Fibroblast of pulmonary artery (primary cell): ENCODE measurements around the gene PROP1.
"Not testable (repeated sequence)": the region's sequence is repeated elsewhere in the genome, so short reads cannot be mapped to it uniquely, and the experiment has no call there.

Experiments
- DNase-seq: peaks from one replicate; pipeline ENCODE4 v3.0.0-alpha.2; 2010; ENCODE audit warnings: low read depth
- H3K4me3 ChIP-seq: replicated peaks from 2 replicates; pipeline ENCODE4 v1.5.1; 2011; ENCODE audit warnings: low read depth, mild to moderate bottlenecking, control low read depth, low read length, moderate library complexity

PROP1 gene

DNA sequence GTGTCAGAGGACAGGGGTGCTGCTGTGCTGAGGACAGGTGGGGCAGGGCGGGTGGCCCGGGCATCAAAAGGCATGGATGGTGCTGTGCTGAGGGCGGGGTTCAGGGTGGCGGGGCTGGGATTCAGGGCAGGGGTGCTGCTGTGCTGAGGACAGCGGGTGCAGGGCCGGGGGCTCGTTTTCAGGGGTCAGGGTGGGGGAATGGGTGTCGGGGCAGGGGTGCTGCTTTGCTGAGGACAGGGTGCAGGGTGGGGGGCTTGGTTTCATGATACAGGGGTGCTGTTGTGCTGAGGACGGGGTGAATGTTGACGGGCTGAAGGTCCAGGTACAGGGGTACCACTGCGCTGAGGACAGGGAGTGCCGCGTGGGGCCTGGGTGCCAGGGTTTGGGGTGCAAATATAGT is 50.9 kb downstream of the PROP1 start:
- DNase-seq, H3K4me3 ChIP-seq: not testable (repeated sequence)

DNA sequence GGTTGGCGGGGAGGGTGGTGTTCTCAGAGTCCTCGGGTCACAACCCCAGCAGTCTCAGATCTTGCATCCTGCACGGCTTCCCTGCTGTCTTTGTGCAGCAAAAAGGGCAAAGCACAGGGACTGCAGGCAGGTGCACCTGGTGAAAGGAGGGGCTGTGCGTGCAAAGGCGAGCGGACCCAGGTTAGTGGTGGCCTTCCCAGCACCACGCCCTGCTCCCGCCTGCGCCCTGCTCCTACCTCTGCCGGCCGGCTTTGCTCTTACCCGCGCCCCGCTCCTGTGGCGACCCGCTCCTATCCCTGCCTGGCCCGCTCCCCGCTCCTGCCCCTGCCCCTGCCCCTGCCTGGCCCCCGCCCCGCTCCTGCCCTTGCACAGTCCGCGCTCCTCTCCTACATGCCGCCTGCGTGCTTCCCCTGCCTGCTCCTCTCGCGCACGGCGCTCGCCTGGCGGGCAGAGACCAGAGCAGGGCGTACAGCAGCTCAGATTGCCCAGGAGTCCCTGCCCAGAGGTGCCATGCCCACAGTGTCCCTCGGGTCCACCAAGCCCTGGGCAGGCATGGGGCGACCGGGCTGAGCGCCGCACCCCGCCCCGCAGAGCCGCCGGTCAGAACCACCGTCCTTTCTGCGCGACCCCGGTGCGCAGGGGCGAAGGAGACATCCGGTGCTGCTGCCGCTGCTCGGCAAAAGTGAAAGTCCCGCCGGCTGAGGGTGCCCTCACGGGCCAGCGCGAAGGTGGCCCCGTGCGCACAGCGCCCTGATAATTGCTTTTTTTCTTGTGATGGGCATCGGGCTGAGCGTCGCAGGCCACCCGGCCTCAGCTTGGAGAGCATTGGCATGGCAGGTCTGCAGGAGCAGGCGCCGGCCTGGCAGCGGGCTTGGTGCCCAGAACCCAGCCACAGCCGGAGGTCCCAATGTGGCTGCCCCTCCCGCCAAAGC is 52.0 kb downstream of the PROP1 start:
- DNase-seq: peak; percentile 5
- H3K4me3 ChIP-seq: peak overlapping the region; percentile 51

DNA sequence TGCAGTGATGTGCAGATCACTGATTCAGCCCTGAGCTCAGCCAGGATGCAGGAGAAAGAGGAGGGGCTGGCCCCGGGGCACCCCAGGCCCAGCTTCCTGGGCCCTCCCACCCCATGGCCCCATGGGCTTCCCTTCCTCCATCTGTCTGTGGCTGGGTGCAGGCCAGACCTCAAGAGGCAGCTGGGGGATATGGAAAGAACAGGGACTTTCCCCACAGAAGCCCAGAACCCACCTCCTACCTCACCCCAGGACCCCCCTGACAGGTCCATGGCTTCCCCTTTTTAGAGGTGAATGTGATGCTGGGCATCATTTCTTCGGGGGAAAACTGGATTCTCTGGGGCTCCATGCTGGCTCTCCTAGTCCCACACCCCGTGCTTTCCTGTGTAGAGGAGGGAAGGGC is 53.1 kb downstream of the PROP1 start:
- not testable (repeated sequence) for H3K4me3 ChIP-seq, DNase-seq
